GM13977 (cell line): ENCODE results near the gene MYEF2.

Experiments used
- DNase-seq: peaks from one replicate; pipeline ENCODE4 v3.0.0; 2012; ENCODE audit warnings: low spot score
- CTCF ChIP-seq: IDR thresholded peaks from 2 replicates; pipeline ENCODE4 v1.5.1; 2012; ENCODE audit warnings: mild to moderate bottlenecking, control low read depth; ENCODE audit not compliant: insufficient read depth; ENCODE audit errors: extremely low read depth, missing control alignments
- in situ Hi-C: fragments of 300-500 bp; cut with MboI; formaldehyde crosslinking; loops from one replicate; pipeline ENCODE4 v1.12.0; 2022; ENCODE audit warnings: low sequenced_read_pairs, low pct_unique_long_range_greater_than_20kb, mixed read lengths, inconsistent platforms; ENCODE audit not compliant: unreplicated experiment

The MYEF2 gene

GRCh38 chr15:48109212-48109611 lies 68.9 kb downstream of the MYEF2 start:
- no peak for DNase-seq
- in situ Hi-C loops: no loop called here
- no peak for TF ChIP-seq CTCF

GRCh38 chr15:48105936-48106335 lies 72.2 kb downstream of the MYEF2 start:
- TF ChIP-seq CTCF: no peak
- DNase-seq: no peak
- in situ Hi-C loops: no loop called here

- no peak for TF ChIP-seq CTCF
- no peak for DNase-seq
- in situ Hi-C loops: no loop called here
Observed at GRCh38 chr15:48103647-48104046, 74.4 kb downstream of the MYEF2 start.

- no peak for TF ChIP-seq CTCF
- in situ Hi-C loops: no loop called here
- DNase-seq: no peak
Observed at GRCh38 chr15:48102167-48102566, 75.9 kb downstream of the MYEF2 start.

GRCh38 chr15:48101376-48101961 lies 76.6 kb downstream of the MYEF2 start:
- in situ Hi-C loops: no loop called here

GRCh38 chr15:48097264-48097663 lies 80.8 kb downstream of the MYEF2 start:
- no peak for DNase-seq
- TF ChIP-seq CTCF: no peak
- in situ Hi-C loops: no loop called here

More at GRCh38 chr15:48101376-48101961, 76.6 kb downstream of the MYEF2 start:
- DNase-seq: no peak
- TF ChIP-seq CTCF: no peak
